Gastrocnemius medialis (tissue), 4 donors: ENCODE data around the gene ASMT. TPM values are rescaled to one million over a fixed set of nuclear protein-coding genes. Genes with fewer than 3 reads are reported as not detected.

Experiments used
- ATAC-seq, 2 donors: fragments of 150-250 bp; one replicate each; pipeline ENCODE4 v1.9.1; 2016
- DNase-seq, 2 donors: peaks; one replicate each; pipeline ENCODE4 v3.0.0-alpha.2; 2019
- H3K27ac ChIP-seq, 4 donors: fragments of 200-600 bp; sonication (generic); 1 replicate in 1 of 4; 2 replicates in 3 of 4; pipeline ENCODE4 v1.5.1; 2016 to 2018; ENCODE audit warnings: mild to moderate bottlenecking in 2 of 4, moderate library complexity in 1 of 4
- H3K27me3 ChIP-seq, 3 donors: fragments of 200-600 bp; sonication (generic) in 2 of 3; 1 replicate in 1 of 3; 2 replicates in 2 of 3; pipeline versions ENCODE4 v1.5.1 to v1.6.0; 2016 to 2019; ENCODE audit warnings: mild to moderate bottlenecking in 1 of 3, moderate library complexity in 1 of 3
- H3K36me3 ChIP-seq, 2 donors: fragments of 200-600 bp; sonication (generic) in 1 of 2; one replicate each; pipeline ENCODE4 v1.5.1; 2017 to 2018
- H3K4me1 ChIP-seq, 2 donors: fragments of 200-600 bp; sonication (generic) in 1 of 2; one replicate each; pipeline ENCODE4 v1.5.1; 2016 to 2017; ENCODE audit warnings: mild to moderate bottlenecking in 2 of 2
- H3K4me3 ChIP-seq, 4 donors: fragments of 200-600 bp; sonication (generic) in 3 of 4; 1 replicate in 1 of 4; 2 replicates in 3 of 4; pipeline ENCODE4 v1.5.1; 2016 to 2019; ENCODE audit warnings: mild to moderate bottlenecking in 2 of 4
- H3K9me3 ChIP-seq, 3 donors: fragments of 200-600 bp; sonication (generic) in 2 of 3; 1 replicate in 1 of 3; 2 replicates in 2 of 3; pipeline ENCODE4 v1.5.1; 2016 to 2019
- POLR2A ChIP-seq, 2 donors: fragments of 450-650 bp; IDR thresholded peaks; one replicate each; pipeline ENCODE4 v1.6.1; 2017; ENCODE audit warnings: antibody characterized with exemption in 2 of 2, mild to moderate bottlenecking in 2 of 2, moderate library complexity in 2 of 2
- in situ Hi-C, 4 donors: fragments of 200-750 bp; cut with MboI; loops; one replicate each; pipeline versions ENCODE4 v1.15.0 to v1.8.0; 2017; ENCODE audit warnings: low sequenced_read_pairs in 4 of 4
- intact Hi-C: fragments of 100-400 bp; cut with DNase I; formaldehyde crosslinking; loops from one replicate; pipeline ENCODE4 v1.15.1; 2023; ENCODE audit warnings: low total_unique reads
- total RNA-seq, 4 donors: library from RNA; depleted of rRNA; stranded (reverse); fragments of >200 nt; gene quantifications; one replicate each; pipeline versions ENCODE4 v1.1.0 to v1.2.3, GENCODE V29; 2016
- TF ChIP-seq, protein P1 (sequence below), 5 experiments: fragments of 450-650 bp in 3 of 5; fragments of 200-600 bp in 2 of 5; sonication (generic) in 2 of 5; IDR thresholded peaks in 4 of 5; conservative IDR thresholded peaks in 1 of 5; 1 replicate in 4 of 5; 2 replicates in 1 of 5; pipeline ENCODE4 v1.5.1; 2016 to 2019; ENCODE audit warnings: antibody characterized with exemption in 5 of 5, mild to moderate bottlenecking in 3 of 5, moderate library complexity in 3 of 5

ASMT gene
- total RNA-seq, 4 donors from 2014 or later = not detected

DNA sequence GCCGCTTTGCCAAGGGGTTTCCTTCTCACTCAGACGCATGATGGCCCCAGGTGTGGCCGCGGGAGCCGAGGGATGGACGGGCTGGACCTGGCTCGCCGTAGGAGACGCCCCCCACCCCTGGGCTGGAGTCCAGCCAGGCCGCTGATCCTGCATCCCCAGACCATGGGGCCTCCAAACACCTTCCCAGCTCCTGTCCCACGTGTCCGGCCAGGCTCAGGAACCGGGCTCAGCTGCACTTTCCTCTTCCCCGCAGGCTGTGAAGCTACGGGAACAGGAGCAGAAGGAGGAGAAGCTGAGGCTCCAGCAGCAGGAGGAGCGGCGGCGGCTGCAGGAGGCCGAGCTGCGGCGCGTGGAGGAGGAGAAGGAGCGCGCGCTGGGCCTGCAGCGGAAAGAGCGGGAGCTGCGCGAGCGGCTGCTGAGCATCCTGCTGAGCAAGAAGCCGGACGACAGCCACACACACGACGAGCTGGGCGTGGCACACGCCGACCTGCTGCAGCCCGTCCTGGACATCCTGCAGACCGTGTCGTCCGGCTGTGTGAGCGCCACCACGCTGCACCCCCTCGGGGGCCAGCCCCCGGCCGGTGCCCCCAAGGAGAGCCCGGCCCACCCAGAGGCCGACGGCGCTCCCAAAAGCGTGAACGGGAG lies 14.3 kb upstream of the ASMT start:
- Histone ChIP-seq H3K9me3 (no peaks in the 10 kb centered on the region), H3K4me3 (no peak overlapping the region), H3K27ac (no peak overlapping the region), H3K27me3 (no peaks in the 10 kb centered on the region), H3K4me1 (no peaks in the 10 kb centered on the region), H3K36me3 (peaks cover 4 to 77% of the 10 kb centered on the region in 2 donors)
- ATAC-seq = no peak
- TF ChIP-seq POLR2A (IDR thresholded peaks at IDR 0.05) = no peak
- TF ChIP-seq, protein P1, sequence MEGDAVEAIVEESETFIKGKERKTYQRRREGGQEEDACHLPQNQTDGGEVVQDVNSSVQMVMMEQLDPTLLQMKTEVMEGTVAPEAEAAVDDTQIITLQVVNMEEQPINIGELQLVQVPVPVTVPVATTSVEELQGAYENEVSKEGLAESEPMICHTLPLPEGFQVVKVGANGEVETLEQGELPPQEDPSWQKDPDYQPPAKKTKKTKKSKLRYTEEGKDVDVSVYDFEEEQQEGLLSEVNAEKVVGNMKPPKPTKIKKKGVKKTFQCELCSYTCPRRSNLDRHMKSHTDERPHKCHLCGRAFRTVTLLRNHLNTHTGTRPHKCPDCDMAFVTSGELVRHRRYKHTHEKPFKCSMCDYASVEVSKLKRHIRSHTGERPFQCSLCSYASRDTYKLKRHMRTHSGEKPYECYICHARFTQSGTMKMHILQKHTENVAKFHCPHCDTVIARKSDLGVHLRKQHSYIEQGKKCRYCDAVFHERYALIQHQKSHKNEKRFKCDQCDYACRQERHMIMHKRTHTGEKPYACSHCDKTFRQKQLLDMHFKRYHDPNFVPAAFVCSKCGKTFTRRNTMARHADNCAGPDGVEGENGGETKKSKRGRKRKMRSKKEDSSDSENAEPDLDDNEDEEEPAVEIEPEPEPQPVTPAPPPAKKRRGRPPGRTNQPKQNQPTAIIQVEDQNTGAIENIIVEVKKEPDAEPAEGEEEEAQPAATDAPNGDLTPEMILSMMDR (IDR thresholded peaks at IDR 0.05 in 4 of 5, conservative IDR thresholded peaks at IDR 0.05 in 1 of 5) = no peak
- in situ Hi-C loops = no loop called here
- no peak for DNase-seq
- intact Hi-C loops = no loop called here

DNA sequence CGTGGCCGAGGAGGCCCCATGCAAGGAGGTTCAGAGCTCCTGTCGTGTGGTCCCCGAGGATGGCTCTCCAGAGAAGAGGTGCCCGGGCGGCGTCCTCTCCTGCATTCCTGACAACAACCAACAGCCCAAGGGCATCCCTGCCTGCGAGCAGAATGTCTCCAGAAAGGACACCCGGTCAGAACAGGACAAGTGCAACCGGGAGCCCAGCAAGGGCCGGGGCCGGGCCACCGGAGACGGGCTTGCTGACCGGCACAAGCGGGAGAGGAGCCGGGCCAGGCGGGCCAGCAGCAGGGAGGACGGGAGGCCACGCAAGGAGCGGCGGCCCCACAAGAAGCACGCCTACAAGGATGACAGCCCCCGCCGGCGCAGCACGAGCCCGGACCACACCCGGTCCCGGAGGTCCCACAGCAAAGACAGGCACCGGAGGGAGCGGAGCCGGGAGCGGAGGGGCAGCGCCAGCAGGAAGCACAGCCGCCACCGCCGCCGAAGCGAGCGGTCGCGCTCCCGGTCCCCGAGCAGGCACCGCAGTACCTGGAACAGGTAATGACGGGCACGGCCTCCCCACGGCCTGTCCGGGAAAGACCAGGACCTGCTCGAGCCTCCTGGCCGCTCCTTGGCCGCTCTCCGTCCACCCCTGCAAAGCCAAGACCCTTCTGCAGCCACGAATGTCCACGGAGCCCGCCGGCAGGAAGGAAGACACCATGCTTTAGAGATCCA lies 13.7 kb upstream of the ASMT start:
- H3K4me3 ChIP-seq = no peak overlapping the region
- H3K27me3 ChIP-seq = no peaks in the 10 kb centered on the region
- DNase-seq (no peak), ATAC-seq (no peak)
- TF ChIP-seq, protein P1 (IDR thresholded peaks at IDR 0.05 in 4 of 5, conservative IDR thresholded peaks at IDR 0.05 in 1 of 5) = no peak
- TF ChIP-seq POLR2A (IDR thresholded peaks at IDR 0.05) = no peak
- intact Hi-C loops = no loop called here
- H3K36me3 ChIP-seq = peaks cover 4 to 70% of the 10 kb centered on the region in 2 donors
- in situ Hi-C loops = no loop called here
- no peaks in the 10 kb centered on the region for H3K9me3 ChIP-seq
- no peak overlapping the region for H3K27ac ChIP-seq
- H3K4me1 ChIP-seq = no peaks in the 10 kb centered on the region

DNA sequence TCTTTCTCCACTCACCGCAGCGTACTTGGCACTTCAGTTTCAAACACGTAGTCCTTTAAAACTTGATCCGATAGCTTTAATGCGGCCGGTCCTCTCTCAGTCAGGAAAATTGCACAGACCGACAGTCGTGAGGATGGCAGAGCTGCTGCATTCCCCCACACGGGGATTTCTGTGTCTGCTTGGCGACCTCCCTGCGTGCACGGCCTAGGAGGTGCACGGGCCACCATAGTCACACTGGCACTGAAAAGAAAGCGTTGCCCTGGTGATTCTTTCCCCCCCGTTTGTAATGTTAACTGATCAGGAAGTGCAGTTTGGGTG lies 13.1 kb upstream of the ASMT start:
- no peaks in the 10 kb centered on the region for H3K4me1 ChIP-seq
- peaks cover 4 to 68% of the 10 kb centered on the region in 2 donors for H3K36me3 ChIP-seq
- no peaks in the 10 kb centered on the region for H3K9me3 ChIP-seq
- no peak for TF ChIP-seq POLR2A (IDR thresholded peaks at IDR 0.05)
- TF ChIP-seq, protein P1 (IDR thresholded peaks at IDR 0.05 in 4 of 5, conservative IDR thresholded peaks at IDR 0.05 in 1 of 5) = no peak
- H3K4me3 ChIP-seq = no peak overlapping the region
- H3K27ac ChIP-seq = no peak overlapping the region
- intact Hi-C loops = no loop called here
- ATAC-seq (no peak), DNase-seq (no peak)
- no peaks in the 10 kb centered on the region for H3K27me3 ChIP-seq
- in situ Hi-C loops = no loop called here

DNA sequence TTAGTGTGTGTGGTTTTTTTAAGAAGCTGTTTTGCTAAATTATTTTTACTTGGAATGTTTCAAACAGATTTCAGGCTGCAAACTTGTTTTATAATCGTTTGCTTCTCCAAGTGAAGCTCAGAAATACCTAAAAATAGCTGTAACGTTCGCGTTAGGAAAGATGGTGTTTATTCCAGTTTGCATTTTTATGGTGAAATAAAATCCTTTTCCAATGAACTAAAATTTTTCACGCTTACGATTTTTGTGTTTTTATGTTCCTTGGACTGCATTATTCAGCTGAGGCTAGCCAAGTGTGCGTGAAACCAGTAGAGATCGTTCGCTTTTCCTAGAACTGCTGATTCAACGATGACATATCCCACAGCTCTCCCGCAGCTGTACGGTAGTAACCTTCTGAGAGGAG lies 12.6 kb upstream of the ASMT start:
- Histone ChIP-seq H3K4me3 (no peak overlapping the region), H3K36me3 (peaks cover 4 to 62% of the 10 kb centered on the region in 2 donors), H3K27ac (no peak overlapping the region), H3K4me1 (no peaks in the 10 kb centered on the region), H3K27me3 (no peaks in the 10 kb centered on the region), H3K9me3 (no peaks in the 10 kb centered on the region)
- intact Hi-C loops (no loop called here), in situ Hi-C loops (no loop called here)
- ATAC-seq (no peak), DNase-seq (no peak)
- TF ChIP-seq, protein P1 (IDR thresholded peaks at IDR 0.05 in 4 of 5, conservative IDR thresholded peaks at IDR 0.05 in 1 of 5) = no peak
- TF ChIP-seq POLR2A (IDR thresholded peaks at IDR 0.05) = no peak
